A549 (cell line): ENCODE data around the gene PRR35. TPM values are rescaled to one million over a fixed set of nuclear protein-coding genes. Genes with fewer than 3 reads are reported as not detected.
"Not testable (repeated sequence)": the region's sequence is repeated elsewhere in the genome, so short reads cannot be mapped to it uniquely, and the experiment has no call there.

Experiments
- ATAC-seq, 2 experiments: fragments of 200-7000 bp in 1 of 2; fragments of >200 bp in 1 of 2; cut with Nextera tagmentation in 1 of 2; cut with Tn5 transposase in 1 of 2; 3 replicates each; pipeline versions ENCODE4 v1.8.0 to v1.9.1; 2018 to 2020; ENCODE audit warnings: mild to moderate bottlenecking in 1 of 2, moderate library complexity in 1 of 2
- CTCF ChIA-PET: fragments of 300-600 bp; sonication (Branson Sonifier 250); formaldehyde crosslinking; extraction: SDS; loops from one replicate; lab custom pipeline; 2021; ENCODE audit warnings: antibody characterized with exemption, inconsistent platforms; lab: Yijun Ruan, JAX
- POLR2A ChIA-PET: fragments of 350-600 bp; formaldehyde crosslinking; extraction: SDS; loops from one replicate; lab custom pipeline; 2021; ENCODE audit warnings: antibody characterized with exemption, inconsistent platforms; lab: Yijun Ruan, JAX
- DNase-seq, 2 experiments: peaks; one replicate each; pipeline versions ENCODE4 v3.0.0 to v3.0.0-alpha.2; 2011 to 2016; ENCODE audit warnings: low read depth in 1 of 2, low spot score in 1 of 2
- FAIRE-seq: peaks from 2 replicates; lab custom pipeline; 2011; peaks lifted over from hg19 to GRCh38; lab: Jason Lieb, UNC
- H3K27ac ChIP-seq, 2 experiments: fragments of >200 bp; sonication (Bioruptor Twin); formaldehyde crosslinking; 3 replicates each; pipeline ENCODE4 v1.5.1; 2016 to 2017
- H3K4me1 ChIP-seq: fragments of >200 bp; sonication (Bioruptor Twin); formaldehyde crosslinking; 3 replicates; pipeline ENCODE4 v1.6.1; 2016
- H3K4me2 ChIP-seq: fragments of >200 bp; sonication (Bioruptor Twin); formaldehyde crosslinking; 3 replicates; pipeline ENCODE4 v1.6.1; 2016
- H3K4me3 ChIP-seq: fragments of >200 bp; sonication (Bioruptor Twin); formaldehyde crosslinking; 3 replicates; pipeline ENCODE4 v1.5.1; 2016
- H3K9me3 ChIP-seq: fragments of >200 bp; sonication (Bioruptor Twin); formaldehyde crosslinking; 3 replicates; pipeline ENCODE4 v1.6.1; 2016
- BHLHE40 ChIP-seq: IDR thresholded peaks from 2 replicates; pipeline ENCODE4 v1.6.1; 2012; ENCODE audit warnings: low read depth, low read length, inconsistent platforms
- CBX8 ChIP-seq: fragments of 200-600 bp; sonication (generic); IDR thresholded peaks from 2 replicates; pipeline ENCODE4 v1.6.1; 2016
- CEBPB ChIP-seq, 2 experiments: fragments of >200 bp in 1 of 2; sonication (Bioruptor Twin) in 1 of 2; formaldehyde crosslinking in 1 of 2; IDR thresholded peaks; 2 replicates each; pipeline ENCODE4 v1.6.1; 2012 to 2016
- EHF ChIP-seq: fragments of 250-450 bp; sonication (Bioruptor Pico); IDR thresholded peaks from 2 replicates; pipeline ENCODE4 v1.5.0; 2020; ENCODE audit warnings: mild to moderate bottlenecking
- GATA3 ChIP-seq: IDR thresholded peaks from 2 replicates; pipeline ENCODE4 v1.6.1; 2012; ENCODE audit warnings: borderline replicate concordance
- HOXA7 ChIP-seq: fragments of 250-450 bp; sonication (Bioruptor Pico); IDR thresholded peaks from 2 replicates; pipeline ENCODE4 v1.5.0; 2020; ENCODE audit warnings: mild to moderate bottlenecking, moderate library complexity
- JUN ChIP-seq, 2 experiments: fragments of >200 bp; sonication (Bioruptor Twin); formaldehyde crosslinking; IDR thresholded peaks; 2 replicates in 1 of 2; 3 replicates in 1 of 2; pipeline ENCODE4 v1.6.1; 2016 to 2017
- KDM1A ChIP-seq: fragments of 200-600 bp; sonication (generic); IDR thresholded peaks from 2 replicates; pipeline ENCODE4 v1.6.1; 2016; ENCODE audit warnings: low read depth, mild to moderate bottlenecking
- KDM5A ChIP-seq: fragments of 200-600 bp; sonication (generic); IDR thresholded peaks from 2 replicates; pipeline ENCODE4 v1.6.1; 2016; ENCODE audit warnings: antibody characterized with exemption, mild to moderate bottlenecking
- NPAS2 ChIP-seq: fragments of 250-450 bp; sonication (Bioruptor Pico); IDR thresholded peaks from 2 replicates; pipeline ENCODE4 v1.8.0; 2022; ENCODE audit warnings: mild to moderate bottlenecking, moderate library complexity, borderline replicate concordance
- NR3C1 ChIP-seq: fragments of >200 bp; sonication (Bioruptor Twin); formaldehyde crosslinking; IDR thresholded peaks from 3 replicates; pipeline ENCODE4 v1.6.1; 2017
- PHF8 ChIP-seq: fragments of 200-600 bp; sonication (generic); IDR thresholded peaks from 2 replicates; pipeline ENCODE4 v1.6.1; 2016; ENCODE audit warnings: low read depth, mild to moderate bottlenecking, antibody characterized with exemption, moderate library complexity, borderline replicate concordance
- POLR2A ChIP-seq: IDR thresholded peaks from 2 replicates; pipeline ENCODE4 v1.6.1; 2012; ENCODE audit warnings: mild to moderate bottlenecking, low read length
- POLR2AphosphoS2 ChIP-seq: conservative IDR thresholded peaks from 2 replicates; pipeline ENCODE4 v1.6.1; 2012; ENCODE audit warnings: low read length, improper control_type of control experiment, inconsistent platforms
- RAD21 ChIP-seq, 2 experiments: fragments of >200 bp in 1 of 2; sonication (Bioruptor Twin) in 1 of 2; formaldehyde crosslinking in 1 of 2; IDR thresholded peaks in 1 of 2; conservative IDR thresholded peaks in 1 of 2; 2 replicates in 1 of 2; 3 replicates in 1 of 2; pipeline ENCODE4 v1.6.1; 2012 to 2018; ENCODE audit warnings: inconsistent platforms in 1 of 2
- RARB ChIP-seq: fragments of 250-450 bp; sonication (Bioruptor Pico); IDR thresholded peaks from 2 replicates; pipeline ENCODE4 v1.8.0; 2021; ENCODE audit warnings: mild to moderate bottlenecking, moderate library complexity
- RCOR1 ChIP-seq: fragments of 150-350 bp; IDR thresholded peaks from 2 replicates; pipeline ENCODE4 v1.6.1; 2014; ENCODE audit warnings: antibody characterized with exemption, low read length, low read depth
- RFX5 ChIP-seq: fragments of 450-650 bp; IDR thresholded peaks from 2 replicates; pipeline ENCODE4 v1.7.1; 2014; ENCODE audit warnings: antibody characterized with exemption, mild to moderate bottlenecking, moderate library complexity
- SMC3 ChIP-seq: fragments of >200 bp; sonication (Bioruptor Twin); formaldehyde crosslinking; IDR thresholded peaks from 3 replicates; pipeline ENCODE4 v1.6.1; 2018; ENCODE audit warnings: inconsistent platforms
- SREBF2 ChIP-seq: fragments of 450-650 bp; IDR thresholded peaks from 2 replicates; pipeline ENCODE4 v1.6.1; 2014; ENCODE audit warnings: mild to moderate bottlenecking, moderate library complexity
- ZSCAN20 ChIP-seq: fragments of 250-450 bp; sonication (Bioruptor Pico); IDR thresholded peaks from 2 replicates; pipeline ENCODE4 v1.8.0; 2022; ENCODE audit warnings: mild to moderate bottlenecking, moderate library complexity
- WGBS: methylation state at CpG from one replicate; pipeline ENCODE4 v1.1.6; 2017; ENCODE audit errors: missing lambda C conversion rate; 5-methylcytosine and 5-hydroxymethylcytosine counted together
- polyA plus RNA-seq, 4 experiments: library from polyadenylated mRNA; depleted of rRNA in 3 of 4; stranded (reverse); fragments of >200 nt; fragmentation: RNase III in 1 of 4; extraction: RNeasy Plus Mini Kit Qiagen cat#74134 plus additional on column Dnase treatment in 1 of 4; gene quantifications; 2 replicates in 3 of 4; 3 replicates in 1 of 4; pipeline ENCODE4 v1.2.3, GENCODE V29; 2011 to 2017
- TF ChIP-seq, protein P1 (sequence below): fragments of >200 bp; sonication (Bioruptor Twin); formaldehyde crosslinking; IDR thresholded peaks from 3 replicates; pipeline ENCODE4 v1.5.1; 2016
- TF ChIP-seq, protein P2 (sequence below): fragments of >200 bp; sonication (Bioruptor Twin); formaldehyde crosslinking; IDR thresholded peaks from 3 replicates; pipeline ENCODE4 v1.6.1; 2016
- TF ChIP-seq, protein P3 (sequence below): fragments of >200 bp; sonication (Bioruptor Twin); formaldehyde crosslinking; IDR thresholded peaks from 2 replicates; pipeline ENCODE4 v1.6.1; 2016
- TF ChIP-seq, protein P4 (sequence below): IDR thresholded peaks from 2 replicates; pipeline ENCODE4 v1.6.1; 2012

Gene PRR35
- polyA plus RNA-seq, 2 of the 4 experiments (the other 2 are of a cell fraction), result 0.04 TPM

DNA sequence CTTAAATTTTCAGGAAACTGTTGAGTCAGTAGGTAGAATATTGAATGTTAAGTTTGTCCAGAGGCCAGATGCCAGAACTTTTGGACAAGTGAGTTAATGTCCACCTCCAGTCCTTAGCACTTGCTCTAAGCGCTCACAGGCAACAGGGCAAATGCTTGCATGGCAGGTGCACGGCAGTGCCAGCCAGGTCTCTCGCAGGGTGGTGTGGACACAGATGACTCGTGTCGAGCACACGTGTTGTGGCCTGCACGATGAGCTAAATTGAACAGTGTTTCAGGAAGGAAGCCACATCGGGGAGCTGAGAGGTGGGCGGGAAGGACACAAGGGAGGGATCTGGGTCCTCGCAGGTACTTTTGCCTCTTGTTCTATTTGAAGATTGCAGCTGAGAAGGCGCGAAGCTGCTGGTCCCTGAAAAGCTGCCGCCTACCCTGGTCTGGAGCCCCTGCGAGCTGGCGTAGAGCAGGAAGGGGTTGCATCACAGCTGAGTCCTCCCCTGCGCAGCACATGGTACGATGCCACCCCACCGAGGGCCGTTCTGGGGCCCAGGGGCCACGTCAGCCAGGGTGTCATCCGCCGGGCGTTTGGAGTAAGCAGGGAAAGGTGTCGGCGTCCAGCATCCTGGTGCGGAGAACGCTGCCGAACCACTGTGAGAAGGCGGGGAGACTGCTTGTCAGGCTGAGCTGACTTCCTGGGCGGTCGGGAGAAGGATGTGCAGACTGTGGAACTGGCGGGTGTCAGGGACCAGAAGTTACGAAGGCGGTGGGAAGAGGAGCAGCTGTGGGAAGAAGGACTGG, 35.9 kb downstream of the PRR35 start:
- POLR2A ChIA-PET, result no interaction called here
- no peak for FAIRE-seq
- 95% methylated on average over 34 of the region's 34 CpGs for WGBS

DNA sequence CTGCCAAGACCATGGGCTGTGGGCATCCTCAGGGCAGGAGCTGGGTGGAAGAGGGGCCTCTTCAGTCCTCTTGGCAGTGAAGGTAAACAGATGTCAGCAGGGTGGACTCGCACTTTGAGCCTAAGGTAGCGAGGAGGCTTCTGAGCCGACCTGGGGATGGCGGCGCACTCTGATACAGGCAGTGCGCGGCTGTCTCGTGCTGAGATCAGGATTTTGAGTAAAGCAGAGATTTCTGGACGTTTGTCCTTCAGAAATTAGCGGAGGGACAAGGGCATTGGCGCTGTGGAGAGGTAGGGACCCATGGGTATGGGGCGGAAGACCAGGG, 36.5 kb downstream of the PRR35 start:
- Histone ChIP-seq H3K27ac (no peak overlapping the region), H3K4me2 (no peak overlapping the region), H3K9me3 (no peaks in the 10 kb centered on the region), H3K4me1 (peaks cover 12% of the 10 kb centered on the region), H3K4me3 (no peak overlapping the region)
- TF ChIP-seq RARB (no peak), CEBPB (IDR thresholded peaks at IDR 0.05) (no peak), PHF8 (no peak), SMC3 (no peak), EHF (no peak), NPAS2 (CRISPR knock-in tag) (no peak)
- TF ChIP-seq, protein P1, sequence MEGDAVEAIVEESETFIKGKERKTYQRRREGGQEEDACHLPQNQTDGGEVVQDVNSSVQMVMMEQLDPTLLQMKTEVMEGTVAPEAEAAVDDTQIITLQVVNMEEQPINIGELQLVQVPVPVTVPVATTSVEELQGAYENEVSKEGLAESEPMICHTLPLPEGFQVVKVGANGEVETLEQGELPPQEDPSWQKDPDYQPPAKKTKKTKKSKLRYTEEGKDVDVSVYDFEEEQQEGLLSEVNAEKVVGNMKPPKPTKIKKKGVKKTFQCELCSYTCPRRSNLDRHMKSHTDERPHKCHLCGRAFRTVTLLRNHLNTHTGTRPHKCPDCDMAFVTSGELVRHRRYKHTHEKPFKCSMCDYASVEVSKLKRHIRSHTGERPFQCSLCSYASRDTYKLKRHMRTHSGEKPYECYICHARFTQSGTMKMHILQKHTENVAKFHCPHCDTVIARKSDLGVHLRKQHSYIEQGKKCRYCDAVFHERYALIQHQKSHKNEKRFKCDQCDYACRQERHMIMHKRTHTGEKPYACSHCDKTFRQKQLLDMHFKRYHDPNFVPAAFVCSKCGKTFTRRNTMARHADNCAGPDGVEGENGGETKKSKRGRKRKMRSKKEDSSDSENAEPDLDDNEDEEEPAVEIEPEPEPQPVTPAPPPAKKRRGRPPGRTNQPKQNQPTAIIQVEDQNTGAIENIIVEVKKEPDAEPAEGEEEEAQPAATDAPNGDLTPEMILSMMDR, result no peak
- TF ChIP-seq, protein P2, sequence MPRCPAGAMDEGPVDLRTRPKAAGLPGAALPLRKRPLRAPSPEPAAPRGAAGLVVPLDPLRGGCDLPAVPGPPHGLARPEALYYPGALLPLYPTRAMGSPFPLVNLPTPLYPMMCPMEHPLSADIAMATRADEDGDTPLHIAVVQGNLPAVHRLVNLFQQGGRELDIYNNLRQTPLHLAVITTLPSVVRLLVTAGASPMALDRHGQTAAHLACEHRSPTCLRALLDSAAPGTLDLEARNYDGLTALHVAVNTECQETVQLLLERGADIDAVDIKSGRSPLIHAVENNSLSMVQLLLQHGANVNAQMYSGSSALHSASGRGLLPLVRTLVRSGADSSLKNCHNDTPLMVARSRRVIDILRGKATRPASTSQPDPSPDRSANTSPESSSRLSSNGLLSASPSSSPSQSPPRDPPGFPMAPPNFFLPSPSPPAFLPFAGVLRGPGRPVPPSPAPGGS, result no peak
- ChIA-PET POLR2A (no interaction called here), CTCF (interaction anchor here (2.8 kb wide), 1 partner anchor 14 kb away, joined by 12 read pairs; no protein-coding TSS in a partner anchor)
- ATAC-seq (no peak), DNase-seq (no peak), FAIRE-seq (no peak)
- 95% methylated on average over 12 of the region's 12 CpGs for WGBS

More for the DNA sequence above, 35.9 kb downstream of the PRR35 start:
- DNase-seq (no peak), ATAC-seq (no peak)
- Histone ChIP-seq H3K27ac (no peak overlapping the region), H3K4me2 (no peak overlapping the region), H3K4me3 (no peak overlapping the region)
- no peak for TF ChIP-seq KDM1A
- TF ChIP-seq JUN (IDR thresholded peaks at IDR 0.05), result no peak
- TF ChIP-seq, protein P2, result no peak
- no peak for TF ChIP-seq RCOR1
- no peak for TF ChIP-seq NR3C1
- TF ChIP-seq CBX8, result no peak
- TF ChIP-seq SREBF2, result no peak
- no peak for TF ChIP-seq KDM5A
- TF ChIP-seq, protein P3, sequence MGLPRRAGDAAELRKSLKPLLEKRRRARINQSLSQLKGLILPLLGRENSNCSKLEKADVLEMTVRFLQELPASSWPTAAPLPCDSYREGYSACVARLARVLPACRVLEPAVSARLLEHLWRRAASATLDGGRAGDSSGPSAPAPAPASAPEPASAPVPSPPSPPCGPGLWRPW, result no peak
- TF ChIP-seq RARB, result no peak
- TF ChIP-seq HOXA7 (CRISPR knock-in tag), result no peak
- TF ChIP-seq RAD21 (conservative IDR thresholded peaks at IDR 0.05 in 1 of 2, IDR thresholded peaks at IDR 0.05 in 1 of 2), result no peak
- no peak for TF ChIP-seq ZSCAN20
- no peak for TF ChIP-seq GATA3
- TF ChIP-seq BHLHE40, result no peak
- TF ChIP-seq POLR2AphosphoS2, result no peak
- no peak for TF ChIP-seq POLR2A
- no peak for TF ChIP-seq RFX5
- TF ChIP-seq, protein P4, sequence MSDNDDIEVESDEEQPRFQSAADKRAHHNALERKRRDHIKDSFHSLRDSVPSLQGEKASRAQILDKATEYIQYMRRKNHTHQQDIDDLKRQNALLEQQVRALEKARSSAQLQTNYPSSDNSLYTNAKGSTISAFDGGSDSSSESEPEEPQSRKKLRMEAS, result no peak
- TF ChIP-seq, all 56 proteins: peak for 0
- Histone ChIP-seq H3K9me3 (no peaks in the 10 kb centered on the region), H3K4me1 (peaks cover 14% of the 10 kb centered on the region)
- CTCF ChIA-PET, result interaction anchor here (2.8 kb wide), 1 partner anchor 13 kb away, joined by 12 read pairs; no protein-coding TSS in a partner anchor

DNA sequence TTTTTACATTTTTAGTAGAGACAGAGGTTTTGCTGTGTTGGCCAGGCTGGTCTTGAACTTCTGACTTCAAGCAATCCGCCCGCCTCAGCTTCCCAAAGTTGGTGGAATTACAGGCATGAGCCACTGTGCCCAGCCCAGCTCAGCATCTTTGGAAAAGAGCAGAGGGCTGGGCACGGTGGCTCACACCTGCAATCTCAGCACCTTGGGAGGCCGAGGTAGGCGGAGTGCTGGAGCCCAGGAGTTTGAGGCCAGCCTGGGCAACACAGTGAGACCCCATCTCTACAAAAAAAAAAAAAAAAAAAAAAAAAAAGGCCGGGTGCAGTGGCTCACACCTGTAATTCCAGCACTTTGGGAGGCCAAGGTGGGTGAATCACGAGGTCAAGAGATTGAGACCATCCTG, 37.5 kb downstream of the PRR35 start:
- 94% methylated on average over 6 of the region's 7 CpGs for WGBS
- peaks cover 12% of the 10 kb centered on the region for H3K4me1 ChIP-seq
- POLR2A ChIA-PET, H3K4me2 ChIP-seq, H3K27ac ChIP-seq, FAIRE-seq, H3K9me3 ChIP-seq, H3K4me3 ChIP-seq, DNase-seq, ATAC-seq: not testable (repeated sequence)
- CTCF ChIA-PET, result interaction anchor here (1.3 kb wide), 1 partner anchor 29 kb away, joined by 3 read pairs; no protein-coding TSS in a partner anchor
